Upper lobe of right lung (tissue), 1 donor: Measurements from ENCODE around the gene TEAD4. TPM values are rescaled to one million over a fixed set of nuclear protein-coding genes. Genes with fewer than 3 reads are reported as not detected.

Source experiments
- ATAC-seq: fragments of 200-7000 bp; cut with Tn5 transposase; one replicate; pipeline ENCODE4 v1.9.1; 2020; ENCODE audit warnings: mild to moderate bottlenecking, moderate library complexity
- DNase-seq: peaks from one replicate; pipeline ENCODE4 v3.0.0-alpha.2; 2020
- H3K27ac ChIP-seq: fragments of 200-600 bp; one replicate; pipeline ENCODE4 v1.8.0; 2022
- H3K27me3 ChIP-seq: fragments of 200-600 bp; one replicate; pipeline ENCODE4 v1.8.0; 2022; ENCODE audit warnings: mild to moderate bottlenecking
- H3K36me3 ChIP-seq: fragments of 200-600 bp; one replicate; pipeline ENCODE4 v1.8.0; 2022
- H3K4me1 ChIP-seq: fragments of 200-600 bp; one replicate; pipeline ENCODE4 v1.8.0; 2022
- H3K4me3 ChIP-seq: fragments of 200-600 bp; one replicate; pipeline ENCODE4 v1.8.0; 2022; ENCODE audit warnings: mild to moderate bottlenecking
- H3K9me3 ChIP-seq: fragments of 200-600 bp; one replicate; pipeline ENCODE4 v1.8.0; 2022
- intact Hi-C: fragments of 100-400 bp; cut with DNase I; formaldehyde crosslinking; loops from one replicate; pipeline ENCODE4 v1.11.0; 2022
- total RNA-seq: library from RNA; stranded (reverse); fragmentation: NEBNext Ultra II Directional; extraction: Animal tissue kit (Norgen Biotek cat#: 25700); gene quantifications from one replicate; pipeline ENCODE4 v1.2.1, GENCODE V29; 2021
- TF ChIP-seq, protein P1 (sequence below): fragments of 200-600 bp; IDR thresholded peaks from one replicate; pipeline ENCODE4 v1.8.0; 2022; ENCODE audit warnings: antibody characterized with exemption
- donor health status: DM: no; HTN: yes; CAD: no; lungs with severe emphysema.

The TEAD4 gene
- total RNA-seq, 1 donor from 2014 or later = 42.5 TPM

GRCh38 chr12:3033539-3033867 lies 74.3 kb downstream of the TEAD4 start:
- no peak overlapping the region for H3K4me3 ChIP-seq
- H3K4me1 ChIP-seq = peaks cover 4% of the 10 kb centered on the region
- no peaks in the 10 kb centered on the region for H3K27me3 ChIP-seq
- peaks cover 7% of the 10 kb centered on the region for H3K36me3 ChIP-seq
- ATAC-seq = no peak
- intact Hi-C loops = no loop called here
- H3K27ac ChIP-seq = no peak overlapping the region
- DNase-seq = no peak
- no peaks in the 10 kb centered on the region for H3K9me3 ChIP-seq
- TF ChIP-seq, protein P1, sequence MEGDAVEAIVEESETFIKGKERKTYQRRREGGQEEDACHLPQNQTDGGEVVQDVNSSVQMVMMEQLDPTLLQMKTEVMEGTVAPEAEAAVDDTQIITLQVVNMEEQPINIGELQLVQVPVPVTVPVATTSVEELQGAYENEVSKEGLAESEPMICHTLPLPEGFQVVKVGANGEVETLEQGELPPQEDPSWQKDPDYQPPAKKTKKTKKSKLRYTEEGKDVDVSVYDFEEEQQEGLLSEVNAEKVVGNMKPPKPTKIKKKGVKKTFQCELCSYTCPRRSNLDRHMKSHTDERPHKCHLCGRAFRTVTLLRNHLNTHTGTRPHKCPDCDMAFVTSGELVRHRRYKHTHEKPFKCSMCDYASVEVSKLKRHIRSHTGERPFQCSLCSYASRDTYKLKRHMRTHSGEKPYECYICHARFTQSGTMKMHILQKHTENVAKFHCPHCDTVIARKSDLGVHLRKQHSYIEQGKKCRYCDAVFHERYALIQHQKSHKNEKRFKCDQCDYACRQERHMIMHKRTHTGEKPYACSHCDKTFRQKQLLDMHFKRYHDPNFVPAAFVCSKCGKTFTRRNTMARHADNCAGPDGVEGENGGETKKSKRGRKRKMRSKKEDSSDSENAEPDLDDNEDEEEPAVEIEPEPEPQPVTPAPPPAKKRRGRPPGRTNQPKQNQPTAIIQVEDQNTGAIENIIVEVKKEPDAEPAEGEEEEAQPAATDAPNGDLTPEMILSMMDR = no peak

GRCh38 chr12:3034067-3034750 lies 75.0 kb downstream of the TEAD4 start:
- peaks cover 4% of the 10 kb centered on the region for H3K4me1 ChIP-seq

GRCh38 chr12:3035171-3035570 lies 76.0 kb downstream of the TEAD4 start:
- intact Hi-C loops = no loop called here
- TF ChIP-seq, protein P1 = no peak
- H3K27ac ChIP-seq = no peak overlapping the region
- H3K36me3 ChIP-seq = peaks cover 7% of the 10 kb centered on the region
- no peak for DNase-seq
- no peak for ATAC-seq
- no peaks in the 10 kb centered on the region for H3K9me3 ChIP-seq
- no peak overlapping the region for H3K4me3 ChIP-seq
- H3K4me1 ChIP-seq = peaks cover 4% of the 10 kb centered on the region
- no peaks in the 10 kb centered on the region for H3K27me3 ChIP-seq

More at GRCh38 chr12:3034067-3034750, 75.0 kb downstream of the TEAD4 start:
- Histone ChIP-seq H3K27me3 (no peaks in the 10 kb centered on the region), H3K36me3 (peaks cover 7% of the 10 kb centered on the region), H3K27ac (no peak overlapping the region), H3K4me3 (no peak overlapping the region), H3K9me3 (no peaks in the 10 kb centered on the region)
- ATAC-seq (peak; percentile 75), DNase-seq (peak; percentile 74)
- TF ChIP-seq, protein P1 = peak; percentile 63
- intact Hi-C loops = no loop called here

DNA sequence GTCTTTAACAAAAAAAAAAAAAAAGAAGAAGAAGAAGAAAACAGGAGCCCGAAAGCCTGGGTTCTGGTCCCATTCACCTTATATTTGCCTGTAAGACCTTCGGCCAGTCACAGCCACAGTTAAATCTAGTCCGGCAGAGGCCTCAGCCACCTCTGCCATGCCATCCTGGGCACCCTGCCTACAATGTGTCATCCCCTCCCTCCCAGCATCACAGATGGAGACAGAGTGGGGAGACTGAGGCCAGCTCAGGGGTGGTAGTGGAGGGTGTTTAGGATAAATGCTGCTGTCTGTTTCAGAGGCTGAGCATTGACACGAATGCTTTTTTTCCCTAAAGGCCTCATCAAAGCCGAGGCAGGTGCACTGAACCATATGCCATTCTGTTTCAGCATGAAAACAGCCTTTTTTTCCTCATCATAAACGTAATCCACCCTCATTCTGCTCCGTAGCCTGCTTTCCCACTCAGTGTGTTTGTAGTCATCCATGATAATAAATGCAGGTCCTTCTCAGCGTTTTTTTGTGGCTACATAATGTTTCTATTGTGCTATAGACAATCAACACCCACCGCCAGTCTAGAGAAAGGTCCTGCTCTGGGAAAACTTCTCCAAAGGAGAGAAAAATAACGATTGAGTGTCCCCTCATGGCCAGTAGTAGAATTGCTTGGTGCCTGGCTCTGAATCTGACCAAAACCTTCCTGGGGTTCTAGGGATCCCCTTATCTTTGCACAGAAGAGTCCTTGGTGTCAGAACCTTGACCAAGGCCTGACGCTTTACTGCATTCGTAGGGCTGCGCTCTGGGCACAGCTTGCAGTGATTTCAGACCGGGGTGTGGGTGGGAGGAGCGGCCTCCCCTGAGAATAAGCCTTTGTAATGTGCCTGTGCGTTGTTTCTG lies 76.9 kb downstream of the TEAD4 start:
- Histone ChIP-seq H3K27me3 (no peaks in the 10 kb centered on the region), H3K27ac (no peak overlapping the region), H3K4me1 (peaks cover 4% of the 10 kb centered on the region), H3K9me3 (no peaks in the 10 kb centered on the region), H3K36me3 (peaks cover 7% of the 10 kb centered on the region), H3K4me3 (no peak overlapping the region)
- ATAC-seq (no peak), DNase-seq (no peak)
- TF ChIP-seq, protein P1 = no peak
- intact Hi-C loops = no loop called here

DNA sequence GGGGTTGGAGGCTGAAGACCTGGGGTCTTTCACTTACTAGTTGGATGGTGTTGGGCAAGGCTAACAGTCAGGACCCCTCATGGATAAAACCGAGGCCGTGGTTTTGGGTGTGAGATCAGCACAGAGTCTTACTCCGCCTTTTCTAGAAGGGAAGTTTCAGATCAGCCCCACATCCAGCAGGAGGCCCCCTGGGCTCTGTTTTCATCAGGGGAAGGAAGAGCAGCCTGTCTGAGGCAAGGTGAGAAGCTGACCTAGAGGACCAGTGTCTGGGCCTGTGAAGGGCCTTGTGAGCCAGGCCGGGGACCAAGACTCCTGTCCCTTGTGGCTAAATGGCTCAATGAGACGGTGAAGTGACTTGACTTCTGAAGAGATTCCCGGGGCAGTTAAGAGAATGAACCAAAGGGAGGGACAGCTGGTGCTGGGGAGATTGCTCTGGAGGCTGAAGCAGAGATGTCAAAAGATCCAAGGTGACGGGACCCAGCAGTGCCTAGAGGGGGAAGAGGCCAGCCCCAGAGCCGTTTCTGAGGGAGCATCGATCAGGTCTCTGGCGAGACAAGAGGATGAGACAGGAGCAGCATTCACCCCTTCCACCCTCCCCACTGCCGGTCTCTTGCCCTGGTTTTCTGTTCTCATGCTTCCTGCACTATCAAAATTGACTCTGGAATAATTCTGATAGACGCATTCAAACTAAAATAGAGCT lies 77.9 kb downstream of the TEAD4 start:
- intact Hi-C loops = no loop called here

More for the DNA sequence above, 77.9 kb downstream of the TEAD4 start:
- Histone ChIP-seq H3K36me3 (peaks cover 7% of the 10 kb centered on the region), H3K27me3 (no peaks in the 10 kb centered on the region), H3K4me1 (peaks cover 4% of the 10 kb centered on the region), H3K27ac (no peak overlapping the region), H3K4me3 (no peak overlapping the region), H3K9me3 (no peaks in the 10 kb centered on the region)
- TF ChIP-seq, protein P1 = no peak
- DNase-seq (no peak), ATAC-seq (no peak)
